Tibial nerve (tissue), 4 donors: ENCODE results near the gene DCDC1. TPM values are rescaled to one million over a fixed set of nuclear protein-coding genes. Genes with fewer than 3 reads are reported as not detected.

Experiments
- DNase-seq, 2 donors: peaks; one replicate each; pipeline ENCODE4 v3.0.0-alpha.2; 2019; ENCODE audit warnings: low spot score in 2 of 2
- H3K27ac ChIP-seq, 4 donors: fragments of 200-600 bp; sonication (generic) in 3 of 4; one replicate each; pipeline ENCODE4 v1.5.1; 2017 to 2019; ENCODE audit warnings: mild to moderate bottlenecking in 1 of 4
- H3K27me3 ChIP-seq, 2 donors: fragments of 200-600 bp; sonication (generic) in 1 of 2; one replicate each; pipeline versions ENCODE4 v1.5.1 to v1.6.0; 2017 to 2019
- H3K36me3 ChIP-seq, 3 donors: fragments of 200-600 bp; sonication (generic); one replicate each; pipeline ENCODE4 v1.5.1; 2018 to 2019
- H3K4me1 ChIP-seq, 4 donors: fragments of 200-600 bp; sonication (generic) in 3 of 4; one replicate each; pipeline ENCODE4 v1.5.1; 2017 to 2019
- H3K4me3 ChIP-seq, 4 donors: fragments of 200-600 bp; sonication (generic) in 3 of 4; one replicate each; pipeline ENCODE4 v1.5.1; 2017 to 2019; ENCODE audit warnings: mild to moderate bottlenecking in 1 of 4, moderate library complexity in 1 of 4
- H3K9me3 ChIP-seq, 4 donors: fragments of 200-600 bp; sonication (generic) in 3 of 4; one replicate each; pipeline ENCODE4 v1.5.1; 2017 to 2019
- EP300 ChIP-seq, 2 donors: sonication (generic); formaldehyde crosslinking; IDR thresholded peaks; one replicate each; pipeline ENCODE4 v1.6.1; 2017; ENCODE audit warnings: antibody characterized with exemption in 2 of 2, mild to moderate bottlenecking in 1 of 2
- POLR2A ChIP-seq, 2 donors: fragments of 450-650 bp; IDR thresholded peaks; one replicate each; pipeline ENCODE4 v1.6.1; 2017; ENCODE audit warnings: antibody characterized with exemption in 2 of 2, mild to moderate bottlenecking in 2 of 2, moderate library complexity in 2 of 2
- WGBS, 2 donors: methylation state at CpG; one replicate each; pipeline ENCODE4 v1.1.5; 2018; 5-methylcytosine and 5-hydroxymethylcytosine counted together
- total RNA-seq, 4 donors: library from RNA; depleted of rRNA; stranded (reverse); fragments of >200 nt; gene quantifications; one replicate each; pipeline ENCODE4 v1.1.0, GENCODE V29; 2016
- TF ChIP-seq, protein P1 (sequence below), 5 experiments: fragments of 200-600 bp in 3 of 5; fragments of 450-650 bp in 2 of 5; sonication (generic) in 3 of 5; IDR thresholded peaks; one replicate each; pipeline ENCODE4 v1.5.1; 2016 to 2019; ENCODE audit warnings: antibody characterized with exemption in 5 of 5, mild to moderate bottlenecking in 3 of 5, moderate library complexity in 2 of 5

Gene DCDC1
- total RNA-seq, 4 donors from 2014 or later = 1.1 to 6.1 (median 1.9) TPM

- H3K36me3 ChIP-seq = no peaks in the 10 kb centered on the region
- no peaks in the 10 kb centered on the region for H3K27me3 ChIP-seq
- H3K4me1 ChIP-seq = peaks cover 0 to 4% (median 0%) of the 10 kb centered on the region in 4 donors
- no peak overlapping the region for H3K4me3 ChIP-seq
- no peak for TF ChIP-seq EP300 (IDR thresholded peaks at IDR 0.05)
- TF ChIP-seq, protein P1, sequence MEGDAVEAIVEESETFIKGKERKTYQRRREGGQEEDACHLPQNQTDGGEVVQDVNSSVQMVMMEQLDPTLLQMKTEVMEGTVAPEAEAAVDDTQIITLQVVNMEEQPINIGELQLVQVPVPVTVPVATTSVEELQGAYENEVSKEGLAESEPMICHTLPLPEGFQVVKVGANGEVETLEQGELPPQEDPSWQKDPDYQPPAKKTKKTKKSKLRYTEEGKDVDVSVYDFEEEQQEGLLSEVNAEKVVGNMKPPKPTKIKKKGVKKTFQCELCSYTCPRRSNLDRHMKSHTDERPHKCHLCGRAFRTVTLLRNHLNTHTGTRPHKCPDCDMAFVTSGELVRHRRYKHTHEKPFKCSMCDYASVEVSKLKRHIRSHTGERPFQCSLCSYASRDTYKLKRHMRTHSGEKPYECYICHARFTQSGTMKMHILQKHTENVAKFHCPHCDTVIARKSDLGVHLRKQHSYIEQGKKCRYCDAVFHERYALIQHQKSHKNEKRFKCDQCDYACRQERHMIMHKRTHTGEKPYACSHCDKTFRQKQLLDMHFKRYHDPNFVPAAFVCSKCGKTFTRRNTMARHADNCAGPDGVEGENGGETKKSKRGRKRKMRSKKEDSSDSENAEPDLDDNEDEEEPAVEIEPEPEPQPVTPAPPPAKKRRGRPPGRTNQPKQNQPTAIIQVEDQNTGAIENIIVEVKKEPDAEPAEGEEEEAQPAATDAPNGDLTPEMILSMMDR (IDR thresholded peaks at IDR 0.05) = no peak
- no peak for TF ChIP-seq POLR2A (IDR thresholded peaks at IDR 0.05)
- 70% methylated on average over 1 of the region's 1 CpG for WGBS, 2 donors
- peaks cover 0 to 6% (median 0%) of the 10 kb centered on the region in 4 donors for H3K9me3 ChIP-seq
- no peak overlapping the region for H3K27ac ChIP-seq
- DNase-seq = no peak
Measured at GRCh38 chr11:30852091-30852490, 517.4 kb downstream of the DCDC1 start.

GRCh38 chr11:30837252-30837651 lies 532.3 kb downstream of the DCDC1 start:
- H3K9me3 ChIP-seq = peaks cover 0 to 24% (median 4%) of the 10 kb centered on the region in 4 donors
- TF ChIP-seq POLR2A (IDR thresholded peaks at IDR 0.05) = no peak
- TF ChIP-seq, protein P1 (IDR thresholded peaks at IDR 0.05) = no peak
- no peak for TF ChIP-seq EP300 (IDR thresholded peaks at IDR 0.05)
- H3K4me3 ChIP-seq = no peak overlapping the region
- H3K4me1 ChIP-seq = no peaks in the 10 kb centered on the region
- 91 to 96% methylated on average over 1 of the region's 1 CpG for WGBS, 2 donors
- H3K27ac ChIP-seq = no peak overlapping the region
- DNase-seq = no peak
- H3K36me3 ChIP-seq = no peaks in the 10 kb centered on the region
- H3K27me3 ChIP-seq = no peaks in the 10 kb centered on the region

DNA sequence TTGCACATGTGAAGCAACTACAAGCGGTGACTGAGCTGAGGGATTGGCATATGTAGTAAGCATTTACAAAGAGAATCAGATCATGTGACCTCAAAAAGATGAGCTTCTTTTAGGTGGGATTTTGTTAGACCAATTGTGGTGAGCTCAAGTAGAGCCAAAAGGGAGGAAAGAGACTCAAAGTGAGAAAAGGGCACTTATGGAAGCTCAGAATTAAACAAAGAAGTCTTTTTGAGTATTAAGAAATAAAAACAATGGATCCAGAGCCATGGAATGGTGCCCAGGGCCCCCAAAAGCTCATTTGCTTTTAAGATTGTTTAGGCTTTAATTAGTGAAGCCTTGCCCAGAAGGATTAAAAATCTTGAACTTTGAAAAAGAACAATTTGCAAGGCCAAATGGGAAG lies 536.7 kb downstream of the DCDC1 start:
- 73 to 75% methylated on average over 1 of the region's 1 CpG for WGBS, 2 donors
- Histone ChIP-seq H3K27ac (no peak overlapping the region), H3K4me1 (no peaks in the 10 kb centered on the region), H3K27me3 (no peaks in the 10 kb centered on the region), H3K4me3 (no peak overlapping the region), H3K9me3 (peaks cover 0 to 24% (median 4%) of the 10 kb centered on the region in 4 donors), H3K36me3 (no peaks in the 10 kb centered on the region)
- no peak for DNase-seq
- TF ChIP-seq POLR2A (IDR thresholded peaks at IDR 0.05) (no peak), EP300 (IDR thresholded peaks at IDR 0.05) (no peak)
- TF ChIP-seq, protein P1 (IDR thresholded peaks at IDR 0.05) = no peak

GRCh38 chr11:30830681-30831080 lies 538.9 kb downstream of the DCDC1 start:
- Histone ChIP-seq H3K36me3 (no peaks in the 10 kb centered on the region), H3K9me3 (peaks cover 0 to 17% (median 2%) of the 10 kb centered on the region in 4 donors), H3K27me3 (no peaks in the 10 kb centered on the region), H3K4me1 (no peaks in the 10 kb centered on the region), H3K27ac (no peak overlapping the region), H3K4me3 (no peak overlapping the region)
- WGBS, 2 donors = 21 to 50% methylated on average over 1 of the region's 1 CpG
- DNase-seq = no peak
- TF ChIP-seq POLR2A (IDR thresholded peaks at IDR 0.05) (no peak), EP300 (IDR thresholded peaks at IDR 0.05) (no peak)
- TF ChIP-seq, protein P1 (IDR thresholded peaks at IDR 0.05) = no peak

GRCh38 chr11:30826911-30827310 lies 542.6 kb downstream of the DCDC1 start:
- 74 to 81% methylated on average over 4 of the region's 4 CpGs for WGBS, 2 donors
- DNase-seq = no peak
- H3K4me1 ChIP-seq = no peaks in the 10 kb centered on the region
- no peaks in the 10 kb centered on the region for H3K9me3 ChIP-seq
- TF ChIP-seq POLR2A (IDR thresholded peaks at IDR 0.05) (no peak), EP300 (IDR thresholded peaks at IDR 0.05) (no peak)
- TF ChIP-seq, protein P1 (IDR thresholded peaks at IDR 0.05) = no peak
- H3K27ac ChIP-seq = no peak overlapping the region
- no peaks in the 10 kb centered on the region for H3K36me3 ChIP-seq
- no peak overlapping the region for H3K4me3 ChIP-seq
- H3K27me3 ChIP-seq = no peaks in the 10 kb centered on the region
